ENCODE results near the gene MIOS. TPM values are rescaled to one million over a fixed set of nuclear protein-coding genes. Genes with fewer than 3 reads are reported as not detected.

Gene MIOS
- total and polyA plus RNA-seq, 4 donors: 6.3 to 23.2 (median 19.5) TPM

- ATAC-seq (ENCODE audit: low FRiP score): no peak
- no peak for DNase-seq
- Histone ChIP-seq H3K27me3 (ENCODE audit: control insufficient read depth in 1 of 2, insufficient read depth in 2 of 2, low read length in 1 of 2) (no peaks in the 10 kb centered on the region), H3K4me3 (ENCODE audit: low read length in 2 of 2) (no peak overlapping the region), H3K27ac (ENCODE audit: low read depth in 1 of 2, low read length in 2 of 2) (no peak overlapping the region), H3K4me1 (ENCODE audit: control insufficient read depth in 1 of 2, insufficient read depth in 2 of 2, low read length in 2 of 2) (no peaks in the 10 kb centered on the region), H3K36me3 (ENCODE audit: control insufficient read depth in 1 of 2, insufficient read depth in 2 of 2, low read length in 1 of 2) (no peaks in the 10 kb centered on the region), H3K9me3 (ENCODE audit: control insufficient read depth, low read length) (no peaks in the 10 kb centered on the region)
- intact Hi-C loops (cut with DNase I): no loop called here
- 75 to 76% methylated on average over 5 of the region's 5 CpGs for WGBS, 2 donors
These were observed 2.4 kb downstream of the MIOS start for GRCh38 chr7:7569081-7569527.

DNA sequence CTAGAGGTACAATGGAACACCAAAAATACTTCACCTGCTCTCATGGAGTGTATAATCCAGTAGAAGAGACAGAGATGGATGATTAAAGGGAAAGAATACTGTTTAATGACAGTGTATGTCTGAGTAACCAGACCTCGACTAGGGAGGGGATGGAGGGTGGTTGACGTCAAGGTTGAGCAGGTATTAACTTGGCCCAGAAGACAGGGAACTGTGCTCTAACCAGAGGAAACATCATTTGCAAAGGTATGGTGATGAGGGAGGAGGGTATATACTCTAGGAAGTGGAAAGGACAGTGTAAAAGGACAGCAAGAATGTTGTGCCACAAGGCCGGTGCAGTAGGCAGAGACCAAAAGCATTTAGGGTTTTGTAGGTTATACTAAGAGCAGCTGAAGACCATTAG, 2.9 kb downstream of the MIOS start:
- Histone ChIP-seq H3K27me3 (ENCODE audit: control insufficient read depth in 1 of 2, insufficient read depth in 2 of 2, low read length in 1 of 2) (no peaks in the 10 kb centered on the region), H3K36me3 (ENCODE audit: control insufficient read depth in 1 of 2, insufficient read depth in 2 of 2, low read length in 1 of 2) (no peaks in the 10 kb centered on the region), H3K27ac (ENCODE audit: low read depth in 1 of 2, low read length in 2 of 2) (no peak overlapping the region), H3K9me3 (ENCODE audit: control insufficient read depth, low read length) (no peaks in the 10 kb centered on the region), H3K4me3 (ENCODE audit: low read length in 2 of 2) (no peak overlapping the region), H3K4me1 (ENCODE audit: control insufficient read depth in 1 of 2, insufficient read depth in 2 of 2, low read length in 2 of 2) (no peaks in the 10 kb centered on the region)
- intact Hi-C loops (cut with DNase I): no loop called here
- DNase-seq (no peak), ATAC-seq (ENCODE audit: low FRiP score) (no peak)
- 92 to 95% methylated on average over 3 of the region's 3 CpGs for WGBS, 2 donors

DNA sequence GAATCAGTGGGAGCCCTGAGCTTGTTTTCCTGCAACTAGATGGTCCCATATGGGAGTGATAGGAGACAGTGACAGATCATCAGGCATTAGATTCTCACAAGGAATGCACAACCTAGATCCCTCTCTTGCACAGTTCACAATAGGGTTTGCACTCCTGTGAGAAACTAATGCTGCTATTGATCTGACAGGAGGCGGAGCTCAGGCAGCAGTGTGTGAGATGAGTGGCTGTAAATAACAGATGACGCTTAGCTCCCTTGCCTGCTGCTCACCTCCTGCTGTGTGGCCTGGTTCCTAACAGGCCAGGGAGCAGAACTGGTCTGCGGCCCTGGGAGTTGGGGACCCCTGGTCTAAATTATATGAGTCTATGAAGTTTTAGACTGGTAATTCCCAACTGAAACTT, 3.9 kb downstream of the MIOS start:
- no peak overlapping the region for H3K27ac ChIP-seq (ENCODE audit: low read depth in 1 of 2, low read length in 2 of 2)
- intact Hi-C loops (cut with DNase I): no loop called here
- H3K27me3 ChIP-seq (ENCODE audit: control insufficient read depth in 1 of 2, insufficient read depth in 2 of 2, low read length in 1 of 2): no peaks in the 10 kb centered on the region
- no peaks in the 10 kb centered on the region for H3K9me3 ChIP-seq (ENCODE audit: control insufficient read depth, low read length)
- no peaks in the 10 kb centered on the region for H3K4me1 ChIP-seq (ENCODE audit: control insufficient read depth in 1 of 2, insufficient read depth in 2 of 2, low read length in 2 of 2)
- DNase-seq: peak in 1 of 2 donors; percentile 33
- H3K36me3 ChIP-seq (ENCODE audit: control insufficient read depth in 1 of 2, insufficient read depth in 2 of 2, low read length in 1 of 2): no peaks in the 10 kb centered on the region
- WGBS, 2 donors: 98 to 99% methylated on average over 3 of the region's 3 CpGs
- no peak overlapping the region for H3K4me3 ChIP-seq (ENCODE audit: low read length in 2 of 2)
- no peak for ATAC-seq (ENCODE audit: low FRiP score)

DNA sequence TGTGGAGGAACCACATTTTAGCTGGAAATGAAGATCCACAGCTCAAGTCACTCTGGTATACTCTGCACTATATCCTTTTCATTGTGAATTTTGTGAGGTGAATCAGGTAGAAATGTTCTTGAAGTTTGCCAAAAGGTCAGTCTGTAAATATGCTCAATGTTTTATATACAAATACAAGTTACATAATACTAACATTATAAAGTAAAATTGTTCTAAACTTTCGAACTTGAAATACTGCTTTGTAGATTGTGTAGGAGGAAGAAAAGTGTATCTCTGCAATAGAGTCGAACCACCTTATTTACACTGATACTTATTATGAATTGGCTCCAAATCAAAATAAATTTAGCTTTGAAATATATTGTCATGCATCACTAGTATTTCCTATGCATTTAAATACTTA, 7.0 kb downstream of the MIOS start:
- H3K27me3 ChIP-seq (ENCODE audit: control insufficient read depth in 1 of 2, insufficient read depth in 2 of 2, low read length in 1 of 2): no peaks in the 10 kb centered on the region
- no peaks in the 10 kb centered on the region for H3K9me3 ChIP-seq (ENCODE audit: control insufficient read depth, low read length)
- H3K4me3 ChIP-seq (ENCODE audit: low read length in 2 of 2): no peak overlapping the region
- 92 to 95% methylated on average over 2 of the region's 2 CpGs for WGBS, 2 donors
- no peak overlapping the region for H3K27ac ChIP-seq (ENCODE audit: low read depth in 1 of 2, low read length in 2 of 2)
- ATAC-seq (ENCODE audit: low FRiP score): no peak
- no peak for DNase-seq
- peaks cover 0 to 2% of the 10 kb centered on the region in 2 donors for H3K4me1 ChIP-seq (ENCODE audit: control insufficient read depth in 1 of 2, insufficient read depth in 2 of 2, low read length in 2 of 2)
- intact Hi-C loops (cut with DNase I): no loop called here
- no peaks in the 10 kb centered on the region for H3K36me3 ChIP-seq (ENCODE audit: control insufficient read depth in 1 of 2, insufficient read depth in 2 of 2, low read length in 1 of 2)

- H3K36me3 ChIP-seq (ENCODE audit: control insufficient read depth in 1 of 2, insufficient read depth in 2 of 2, low read length in 1 of 2): no peaks in the 10 kb centered on the region
- DNase-seq (no peak), ATAC-seq (ENCODE audit: low FRiP score) (no peak)
- no peak overlapping the region for H3K4me3 ChIP-seq (ENCODE audit: low read length in 2 of 2)
- intact Hi-C loops (cut with DNase I): no loop called here
- 96% methylated on average over 1 of the region's 1 CpG for WGBS, 2 donors
- no peaks in the 10 kb centered on the region for H3K27me3 ChIP-seq (ENCODE audit: control insufficient read depth in 1 of 2, insufficient read depth in 2 of 2, low read length in 1 of 2)
- no peaks in the 10 kb centered on the region for H3K9me3 ChIP-seq (ENCODE audit: control insufficient read depth, low read length)
- no peak overlapping the region for H3K27ac ChIP-seq (ENCODE audit: low read depth in 1 of 2, low read length in 2 of 2)
- H3K4me1 ChIP-seq (ENCODE audit: control insufficient read depth in 1 of 2, insufficient read depth in 2 of 2, low read length in 2 of 2): peaks cover 0 to 2% of the 10 kb centered on the region in 2 donors
These were observed 9.7 kb downstream of the MIOS start for GRCh38 chr7:7576344-7576743.

GRCh38 chr7:7577888-7578287, 11.2 kb downstream of the MIOS start:
- DNase-seq (no peak), ATAC-seq (ENCODE audit: low FRiP score) (no peak)
- H3K4me1 ChIP-seq (ENCODE audit: control insufficient read depth in 1 of 2, insufficient read depth in 2 of 2, low read length in 2 of 2): peaks cover 0 to 2% of the 10 kb centered on the region in 2 donors
- WGBS, 2 donors: 92 to 94% methylated on average over 1 of the region's 1 CpG
- no peaks in the 10 kb centered on the region for H3K27me3 ChIP-seq (ENCODE audit: control insufficient read depth in 1 of 2, insufficient read depth in 2 of 2, low read length in 1 of 2)
- H3K36me3 ChIP-seq (ENCODE audit: control insufficient read depth in 1 of 2, insufficient read depth in 2 of 2, low read length in 1 of 2): no peaks in the 10 kb centered on the region
- no peak overlapping the region for H3K4me3 ChIP-seq (ENCODE audit: low read length in 2 of 2)
- intact Hi-C loops (cut with DNase I): no loop called here
- H3K9me3 ChIP-seq (ENCODE audit: control insufficient read depth, low read length): no peaks in the 10 kb centered on the region
- no peak overlapping the region for H3K27ac ChIP-seq (ENCODE audit: low read depth in 1 of 2, low read length in 2 of 2)

GRCh38 chr7:7579638-7580037, 13.0 kb downstream of the MIOS start:
- DNase-seq (no peak), ATAC-seq (ENCODE audit: low FRiP score) (no peak)
- Histone ChIP-seq H3K4me1 (ENCODE audit: control insufficient read depth in 1 of 2, insufficient read depth in 2 of 2, low read length in 2 of 2) (peaks cover 0 to 2% of the 10 kb centered on the region in 2 donors), H3K36me3 (ENCODE audit: control insufficient read depth in 1 of 2, insufficient read depth in 2 of 2, low read length in 1 of 2) (no peaks in the 10 kb centered on the region), H3K4me3 (ENCODE audit: low read length in 2 of 2) (no peak overlapping the region), H3K27ac (ENCODE audit: low read depth in 1 of 2, low read length in 2 of 2) (no peak overlapping the region), H3K27me3 (ENCODE audit: control insufficient read depth in 1 of 2, insufficient read depth in 2 of 2, low read length in 1 of 2) (no peaks in the 10 kb centered on the region), H3K9me3 (ENCODE audit: control insufficient read depth, low read length) (no peaks in the 10 kb centered on the region)
- 96 to 97% methylated on average over 3 of the region's 3 CpGs for WGBS, 2 donors
- intact Hi-C loops (cut with DNase I): no loop called here

- Histone ChIP-seq H3K4me1 (ENCODE audit: control insufficient read depth in 1 of 2, insufficient read depth in 2 of 2, low read length in 2 of 2) (peaks cover 0 to 2% of the 10 kb centered on the region in 2 donors), H3K9me3 (ENCODE audit: control insufficient read depth, low read length) (no peaks in the 10 kb centered on the region), H3K27ac (ENCODE audit: low read depth in 1 of 2, low read length in 2 of 2) (no peak overlapping the region), H3K27me3 (ENCODE audit: control insufficient read depth in 1 of 2, insufficient read depth in 2 of 2, low read length in 1 of 2) (no peaks in the 10 kb centered on the region), H3K36me3 (ENCODE audit: control insufficient read depth in 1 of 2, insufficient read depth in 2 of 2, low read length in 1 of 2) (no peaks in the 10 kb centered on the region), H3K4me3 (ENCODE audit: low read length in 2 of 2) (no peak overlapping the region)
- ATAC-seq (ENCODE audit: low FRiP score) (no peak), DNase-seq (no peak)
- 85 to 87% methylated on average over 10 of the region's 10 CpGs for WGBS, 2 donors
- intact Hi-C loops (cut with DNase I): no loop called here
These were observed 15.0 kb downstream of the MIOS start for GRCh38 chr7:7581531-7582179.

- no peak for ATAC-seq (ENCODE audit: low FRiP score)
- Histone ChIP-seq H3K36me3 (ENCODE audit: control insufficient read depth in 1 of 2, insufficient read depth in 2 of 2, low read length in 1 of 2) (no peaks in the 10 kb centered on the region), H3K4me1 (ENCODE audit: control insufficient read depth in 1 of 2, insufficient read depth in 2 of 2, low read length in 2 of 2) (peaks cover 0 to 1% of the 10 kb centered on the region in 2 donors), H3K4me3 (ENCODE audit: low read length in 2 of 2) (no peak overlapping the region), H3K27me3 (ENCODE audit: control insufficient read depth in 1 of 2, insufficient read depth in 2 of 2, low read length in 1 of 2) (no peaks in the 10 kb centered on the region), H3K27ac (ENCODE audit: low read depth in 1 of 2, low read length in 2 of 2) (no peak overlapping the region), H3K9me3 (ENCODE audit: control insufficient read depth, low read length) (no peaks in the 10 kb centered on the region)
- WGBS, 2 donors: 95 to 100% methylated on average over 1 of the region's 1 CpG
- no peak for DNase-seq
- intact Hi-C loops (cut with DNase I): no loop called here
These were observed 15.9 kb downstream of the MIOS start for GRCh38 chr7:7582596-7582995.
